Coronary artery (tissue), 2 donors: ENCODE results near the gene SYT6.

Source experiments
- DNase-seq: peaks from one replicate; pipeline ENCODE4 v3.0.0-alpha.2; 2017; ENCODE audit warnings: low spot score
- H3K27ac ChIP-seq, 2 donors: fragments of 200-600 bp; sonication (generic); one replicate each; pipeline ENCODE4 v1.5.1; 2016 to 2019
- H3K4me3 ChIP-seq: fragments of 200-600 bp; sonication (generic); 2 replicates; pipeline ENCODE4 v1.5.1; 2016; ENCODE audit warnings: mild to moderate bottlenecking, moderate library complexity
- TF ChIP-seq, protein P1 (sequence below): fragments of 200-600 bp; sonication (generic); IDR thresholded peaks from one replicate; pipeline ENCODE4 v1.5.1; 2019; ENCODE audit warnings: antibody characterized with exemption

SYT6 gene

DNA sequence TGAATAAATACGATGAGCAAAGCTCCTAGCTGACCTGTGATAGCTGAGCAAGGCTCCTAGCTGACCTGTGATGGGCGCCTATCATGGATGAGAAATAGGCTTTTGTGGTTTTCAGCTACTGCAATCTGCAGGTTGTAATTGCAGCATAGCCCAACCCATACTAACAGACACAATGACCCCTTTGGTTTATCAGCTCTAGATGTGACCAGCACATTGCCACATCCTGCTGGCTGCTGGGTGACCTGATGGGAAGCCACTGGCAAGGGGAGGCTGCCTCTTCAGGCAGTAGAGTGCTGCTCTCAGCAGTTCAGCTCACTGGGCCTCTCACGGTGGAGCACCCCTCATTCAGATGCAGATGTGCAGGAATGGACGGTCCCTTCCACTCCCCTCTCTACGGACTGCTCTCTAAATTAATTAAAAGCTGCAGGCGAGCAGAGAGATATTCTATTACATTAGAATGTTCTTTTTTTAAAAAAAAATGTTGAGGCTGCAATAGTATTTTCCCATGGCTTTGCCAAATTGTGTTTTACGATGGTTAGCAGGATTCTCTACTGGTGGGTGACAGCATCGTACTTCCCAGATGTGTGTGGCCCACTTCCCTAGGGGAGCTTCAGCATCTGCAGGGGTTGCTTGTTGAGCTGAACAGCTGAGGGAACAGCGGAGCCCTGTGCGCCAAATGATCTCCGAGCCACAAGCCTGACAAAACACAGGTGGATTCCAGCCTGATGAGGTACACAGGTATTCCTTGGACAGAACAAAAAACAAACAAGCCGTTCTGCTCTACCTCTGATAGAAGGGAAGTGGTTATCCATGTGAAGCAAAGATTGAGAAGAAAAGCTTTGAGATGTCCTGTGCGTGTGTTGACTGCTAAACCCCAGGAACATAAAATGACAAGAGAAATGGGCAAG, 65.0 kb downstream of the SYT6 start:
- TF ChIP-seq, protein P1, sequence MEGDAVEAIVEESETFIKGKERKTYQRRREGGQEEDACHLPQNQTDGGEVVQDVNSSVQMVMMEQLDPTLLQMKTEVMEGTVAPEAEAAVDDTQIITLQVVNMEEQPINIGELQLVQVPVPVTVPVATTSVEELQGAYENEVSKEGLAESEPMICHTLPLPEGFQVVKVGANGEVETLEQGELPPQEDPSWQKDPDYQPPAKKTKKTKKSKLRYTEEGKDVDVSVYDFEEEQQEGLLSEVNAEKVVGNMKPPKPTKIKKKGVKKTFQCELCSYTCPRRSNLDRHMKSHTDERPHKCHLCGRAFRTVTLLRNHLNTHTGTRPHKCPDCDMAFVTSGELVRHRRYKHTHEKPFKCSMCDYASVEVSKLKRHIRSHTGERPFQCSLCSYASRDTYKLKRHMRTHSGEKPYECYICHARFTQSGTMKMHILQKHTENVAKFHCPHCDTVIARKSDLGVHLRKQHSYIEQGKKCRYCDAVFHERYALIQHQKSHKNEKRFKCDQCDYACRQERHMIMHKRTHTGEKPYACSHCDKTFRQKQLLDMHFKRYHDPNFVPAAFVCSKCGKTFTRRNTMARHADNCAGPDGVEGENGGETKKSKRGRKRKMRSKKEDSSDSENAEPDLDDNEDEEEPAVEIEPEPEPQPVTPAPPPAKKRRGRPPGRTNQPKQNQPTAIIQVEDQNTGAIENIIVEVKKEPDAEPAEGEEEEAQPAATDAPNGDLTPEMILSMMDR, result no peak
- no peak overlapping the region for H3K27ac ChIP-seq
- DNase-seq, result no peak
- H3K4me3 ChIP-seq, result no peak overlapping the region

DNA sequence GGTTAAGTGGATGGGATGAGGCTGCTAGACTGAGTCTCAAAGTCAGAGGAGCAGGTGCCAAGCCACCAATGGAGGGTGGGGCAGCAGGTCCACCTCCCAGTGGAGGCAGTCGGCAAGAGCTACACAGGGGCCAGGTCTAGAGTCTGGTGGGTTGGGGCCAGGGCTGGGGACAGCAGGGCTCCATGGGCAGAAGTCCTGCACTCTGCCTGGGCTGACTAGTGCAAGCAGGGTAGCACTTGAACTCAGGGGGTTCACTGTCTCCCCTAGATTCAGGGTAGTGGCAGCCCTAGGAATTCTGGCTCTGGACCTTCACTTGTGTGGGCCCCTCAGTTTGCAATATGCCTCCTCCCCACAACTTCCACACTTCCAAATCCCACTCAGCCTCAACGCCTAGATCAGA, 66.2 kb downstream of the SYT6 start:
- TF ChIP-seq, protein P1, result no peak
- no peak overlapping the region for H3K4me3 ChIP-seq
- no peak overlapping the region for H3K27ac ChIP-seq
- no peak for DNase-seq

DNA sequence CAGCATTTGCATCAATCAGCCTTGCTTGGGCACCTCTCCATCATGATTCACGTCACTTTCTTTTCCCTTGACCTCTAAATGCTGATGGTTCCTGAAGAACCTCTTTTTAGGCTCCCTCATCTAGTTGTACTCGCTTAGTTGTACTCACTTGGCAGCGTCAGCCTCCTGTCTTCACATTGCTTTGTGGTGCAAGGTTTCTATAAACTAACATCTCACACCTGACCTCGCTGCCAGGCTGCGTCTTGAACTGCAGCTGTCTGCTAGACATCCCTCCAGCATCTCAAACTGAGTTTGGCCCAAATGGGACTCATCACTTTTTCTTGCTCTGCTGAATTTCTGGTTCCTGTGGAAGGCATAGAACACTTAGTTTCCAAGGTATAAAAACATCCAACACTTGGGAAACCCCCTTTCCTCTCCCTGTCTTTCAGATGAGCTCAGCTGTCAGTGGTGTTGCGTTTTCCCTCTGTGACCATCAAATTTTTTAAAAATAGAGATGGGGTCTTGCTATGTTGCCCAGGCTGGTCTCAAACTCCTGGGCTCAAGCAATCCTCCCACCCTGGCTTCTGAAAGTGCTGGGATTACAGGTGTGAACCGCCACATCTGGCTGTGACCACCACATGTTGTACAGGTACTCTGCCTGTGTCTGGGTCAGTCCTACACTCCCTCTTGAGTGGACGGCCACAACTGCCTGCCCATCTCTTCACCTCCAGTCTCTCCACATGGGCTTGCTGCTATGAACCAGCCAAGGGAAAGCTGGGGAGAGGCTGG, 66.9 kb downstream of the SYT6 start:
- Histone ChIP-seq H3K4me3 (no peak overlapping the region), H3K27ac (no peak overlapping the region)
- DNase-seq, result no peak
- TF ChIP-seq, protein P1, result no peak

- no peak for DNase-seq
- no peak overlapping the region for H3K27ac ChIP-seq
- TF ChIP-seq, protein P1, result no peak
- no peak overlapping the region for H3K4me3 ChIP-seq
Observed at GRCh38 chr1:114082867-114083585, 70.6 kb downstream of the SYT6 start.

DNA sequence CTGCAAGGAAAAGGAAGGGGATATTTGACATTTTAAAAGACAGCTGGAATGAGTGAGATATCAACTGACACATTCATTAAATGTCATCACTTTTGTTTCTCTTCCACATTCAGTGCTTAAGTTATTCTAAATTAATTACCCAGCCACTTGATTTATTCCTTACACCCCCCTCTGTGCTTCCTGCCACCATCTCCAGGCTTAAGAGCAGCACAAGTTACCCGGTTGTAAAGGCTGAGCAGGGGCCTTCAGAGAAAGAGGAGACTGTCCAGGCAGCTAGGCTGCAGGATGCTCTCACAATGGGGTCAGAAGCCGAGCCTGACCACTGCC, 71.4 kb downstream of the SYT6 start:
- TF ChIP-seq, protein P1, result no peak
- no peak overlapping the region for H3K27ac ChIP-seq
- no peak for DNase-seq
- no peak overlapping the region for H3K4me3 ChIP-seq

DNA sequence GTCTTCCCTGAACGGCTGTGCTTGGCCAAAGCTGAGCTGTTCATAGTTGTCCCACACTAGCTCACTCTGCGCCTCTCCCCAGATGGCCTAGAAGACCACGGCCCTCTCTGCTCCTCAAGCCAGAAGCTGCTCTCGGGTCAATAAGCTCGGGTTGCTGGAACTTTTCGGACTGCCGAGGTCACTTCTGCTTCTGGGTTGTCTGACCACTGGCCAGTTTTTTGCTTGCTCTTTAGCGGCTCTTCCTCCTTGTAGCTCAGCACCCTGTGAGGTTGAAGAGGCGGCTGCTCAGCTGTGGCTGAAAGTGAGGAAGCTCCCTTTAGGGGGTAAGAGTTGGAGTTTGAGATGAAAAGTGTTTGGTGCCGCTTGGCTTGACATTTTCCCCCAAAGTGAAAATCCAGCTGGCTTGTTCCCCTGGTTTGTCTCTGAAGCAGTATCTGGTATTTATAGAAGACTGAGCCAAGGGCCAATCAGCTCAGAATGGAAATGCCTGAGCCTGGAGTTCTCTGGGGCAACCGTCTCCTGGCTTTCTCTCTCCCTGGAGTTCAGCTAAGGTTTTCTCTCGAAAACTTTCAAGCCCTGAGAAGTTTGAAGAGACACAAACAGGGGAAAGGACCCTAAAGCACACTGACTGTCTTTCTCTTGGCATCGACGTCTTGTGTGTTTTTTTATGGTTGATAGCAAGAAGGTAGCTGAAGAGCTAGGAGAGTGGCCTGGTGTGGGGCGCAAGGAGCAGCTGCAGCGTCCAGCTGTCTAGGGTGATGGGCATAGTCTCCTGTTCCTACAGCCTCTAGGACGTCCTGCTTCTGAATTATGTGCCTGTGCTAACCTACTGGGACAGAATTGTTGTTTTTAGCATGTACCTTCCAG, 72.0 kb downstream of the SYT6 start:
- H3K27ac ChIP-seq, result peak overlapping the region in 1 of 2 donors; percentile 47
- H3K4me3 ChIP-seq, result peak overlapping the region; percentile 26
- peak; percentile 58 for DNase-seq
- TF ChIP-seq, protein P1, result no peak
